ENCODE data around the gene EFNA1.

Gene EFNA1

DNA sequence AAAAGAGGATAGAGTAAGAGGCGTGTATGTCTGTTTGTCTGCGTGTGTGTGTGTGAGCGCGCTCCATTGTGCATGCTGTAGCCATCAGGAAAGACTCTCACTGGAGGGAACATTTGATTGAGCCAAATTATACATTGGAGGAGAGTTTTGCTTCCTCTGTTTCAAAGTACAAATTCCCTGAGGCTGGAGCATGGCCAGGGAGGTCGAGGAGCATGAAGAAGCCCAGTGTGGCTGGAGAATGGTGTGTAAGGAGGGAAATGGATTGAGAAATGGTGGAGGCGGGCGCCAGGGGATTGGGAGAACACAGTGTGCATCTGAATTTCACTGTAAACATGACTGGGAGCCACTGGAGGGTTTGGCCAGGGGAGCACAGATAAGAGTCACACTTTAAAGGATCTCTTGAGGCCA is 22.1 kb upstream of the EFNA1 start:
- DNase-seq (ENCODE audit: extremely low spot score), result no peak
- ChIA-PET CTCF (interaction anchor here (1.4 kb wide), 1 partner anchor 88 kb away, joined by 3 read pairs; no protein-coding TSS in a partner anchor), POLR2A (interaction anchor here (1.2 kb wide), 1 partner anchor 67 kb away, joined by 4 read pairs; no protein-coding TSS in a partner anchor)
- TF ChIP-seq ELF4 (IDR thresholded peaks at IDR 0.05), result no peak
- TF ChIP-seq SUZ12 (IDR thresholded peaks at IDR 0.05), result no peak
- TF ChIP-seq ARNT (IDR thresholded peaks at IDR 0.05), result no peak
- no peak for TF ChIP-seq TARDBP (IDR thresholded peaks at IDR 0.05)
- TF ChIP-seq HDGF (IDR thresholded peaks at IDR 0.05; ENCODE audit: borderline replicate concordance), result no peak
- TF ChIP-seq L3MBTL2 (conservative IDR thresholded peaks at IDR 0.05), result no peak

DNA sequence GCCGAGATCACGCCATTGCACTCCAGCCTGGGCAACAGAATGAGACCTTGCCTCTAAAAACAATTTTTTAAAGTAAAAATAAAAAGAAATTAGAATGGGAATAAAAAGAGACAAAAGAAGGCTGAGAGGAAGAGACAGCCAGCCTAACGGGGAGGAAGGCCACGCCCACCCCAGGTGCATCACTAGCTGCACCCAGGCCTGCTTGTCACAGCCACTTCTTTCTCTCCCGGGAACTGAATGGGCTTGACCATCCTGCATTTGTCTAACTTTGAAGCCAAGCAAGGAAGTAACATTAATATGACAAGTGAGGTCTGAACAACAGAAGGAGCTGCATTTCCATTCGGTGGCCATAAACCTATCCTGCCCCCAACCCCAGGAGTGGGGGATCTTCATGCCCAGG is 20.8 kb upstream of the EFNA1 start:
- ChIA-PET CTCF (interaction anchor here (0.8 kb wide), 1 partner anchor 16 kb away, joined by 3 read pairs; no protein-coding TSS in a partner anchor), POLR2A (interaction anchor here (1.2 to 1.3 kb wide), 2 partner anchors 22 to 30 kb away, joined by 3 read pairs; no protein-coding TSS in a partner anchor)
- TF ChIP-seq SP1 (IDR thresholded peaks at IDR 0.05) (no peak), NFRKB (IDR thresholded peaks at IDR 0.05) (no peak), HDGF (IDR thresholded peaks at IDR 0.05; ENCODE audit: borderline replicate concordance) (no peak), BHLHE40 (IDR thresholded peaks at IDR 0.05; ENCODE audit: borderline replicate concordance) (no peak), ELF4 (IDR thresholded peaks at IDR 0.05) (no peak), FOXA1 (IDR thresholded peaks at IDR 0.05) (no peak), TARDBP (IDR thresholded peaks at IDR 0.05) (no peak), ARNT (IDR thresholded peaks at IDR 0.05) (no peak), FOXK2 (IDR thresholded peaks at IDR 0.05) (no peak), L3MBTL2 (conservative IDR thresholded peaks at IDR 0.05) (no peak), SUZ12 (IDR thresholded peaks at IDR 0.05) (no peak), ZNF384 (IDR thresholded peaks at IDR 0.05) (no peak), FOXM1 (IDR thresholded peaks at IDR 0.05; ENCODE audit: borderline replicate concordance) (no peak), CTBP1 (IDR thresholded peaks at IDR 0.05; ENCODE audit: borderline replicate concordance) (no peak), LEF1 (IDR thresholded peaks at IDR 0.05; ENCODE audit: borderline replicate concordance) (no peak)
- TF ChIP-seq, protein P1, sequence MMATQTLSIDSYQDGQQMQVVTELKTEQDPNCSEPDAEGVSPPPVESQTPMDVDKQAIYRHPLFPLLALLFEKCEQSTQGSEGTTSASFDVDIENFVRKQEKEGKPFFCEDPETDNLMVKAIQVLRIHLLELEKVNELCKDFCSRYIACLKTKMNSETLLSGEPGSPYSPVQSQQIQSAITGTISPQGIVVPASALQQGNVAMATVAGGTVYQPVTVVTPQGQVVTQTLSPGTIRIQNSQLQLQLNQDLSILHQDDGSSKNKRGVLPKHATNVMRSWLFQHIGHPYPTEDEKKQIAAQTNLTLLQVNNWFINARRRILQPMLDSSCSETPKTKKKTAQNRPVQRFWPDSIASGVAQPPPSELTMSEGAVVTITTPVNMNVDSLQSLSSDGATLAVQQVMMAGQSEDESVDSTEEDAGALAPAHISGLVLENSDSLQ (IDR thresholded peaks at IDR 0.05), result no peak
- DNase-seq (ENCODE audit: extremely low spot score), result no peak

DNA sequence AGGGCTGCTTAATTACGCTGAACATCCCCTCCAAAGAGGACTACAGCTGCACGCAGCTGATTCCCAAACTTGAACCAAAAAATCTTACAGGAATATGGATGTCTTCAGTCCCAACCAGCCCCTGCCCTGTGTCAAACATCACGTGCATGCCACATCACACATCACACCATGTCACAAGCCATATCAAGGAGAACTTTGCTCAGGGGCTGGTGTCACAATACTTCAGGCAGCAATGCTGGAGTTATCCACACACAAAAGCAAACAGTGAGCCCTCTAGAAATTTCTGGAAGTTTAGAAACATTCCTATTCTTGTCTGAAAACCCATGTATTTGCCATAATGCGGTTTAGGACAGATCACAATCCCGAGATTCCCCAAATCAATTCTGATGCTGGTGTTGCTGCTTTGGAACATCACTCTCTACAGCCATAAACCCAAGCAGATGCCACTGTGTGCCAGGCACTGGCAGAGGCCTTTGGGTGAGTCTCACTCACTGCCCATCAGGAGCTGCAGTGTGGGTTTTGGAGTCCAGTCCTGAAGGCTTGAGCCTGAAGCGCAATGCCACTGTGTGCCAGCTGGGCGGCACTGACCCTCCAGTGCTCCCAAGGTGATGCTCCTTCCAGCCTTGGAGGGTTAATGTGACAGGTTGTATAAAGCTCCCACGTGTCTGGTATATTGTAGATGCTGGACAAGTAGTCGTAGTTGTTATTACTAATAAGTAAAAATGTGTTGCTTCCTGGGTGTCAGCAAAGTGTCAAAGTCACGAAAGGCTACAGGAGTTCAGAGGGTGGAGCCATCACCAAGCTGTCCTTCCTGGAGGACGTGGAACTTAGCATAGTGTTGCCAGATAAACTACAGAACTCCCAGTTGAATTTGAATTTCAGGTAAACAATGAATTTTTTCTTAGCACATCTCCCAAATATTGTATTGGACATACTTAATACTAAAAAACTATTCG is 20.1 kb upstream of the EFNA1 start:
- TF ChIP-seq CTBP1 (IDR thresholded peaks at IDR 0.05; ENCODE audit: borderline replicate concordance), result no peak
- no peak for TF ChIP-seq FOXA1 (IDR thresholded peaks at IDR 0.05)
- TF ChIP-seq, protein P1 (IDR thresholded peaks at IDR 0.05), result no peak
- no peak for TF ChIP-seq ZNF384 (IDR thresholded peaks at IDR 0.05)
- TF ChIP-seq NFRKB (IDR thresholded peaks at IDR 0.05), result no peak
- no peak for TF ChIP-seq BHLHE40 (IDR thresholded peaks at IDR 0.05; ENCODE audit: borderline replicate concordance)
- no peak for TF ChIP-seq HDGF (IDR thresholded peaks at IDR 0.05; ENCODE audit: borderline replicate concordance)
- no peak for TF ChIP-seq FOXK2 (IDR thresholded peaks at IDR 0.05)
- TF ChIP-seq SP1 (IDR thresholded peaks at IDR 0.05), result no peak
- no peak for TF ChIP-seq ELF4 (IDR thresholded peaks at IDR 0.05)
- TF ChIP-seq TARDBP (IDR thresholded peaks at IDR 0.05), result no peak
- no peak for TF ChIP-seq FOXM1 (IDR thresholded peaks at IDR 0.05; ENCODE audit: borderline replicate concordance)
- no peak for TF ChIP-seq SUZ12 (IDR thresholded peaks at IDR 0.05)
- no peak for TF ChIP-seq L3MBTL2 (conservative IDR thresholded peaks at IDR 0.05)
- ChIA-PET POLR2A (interaction anchor here (1.0 to 1.3 kb wide), 3 partner anchors 19 to 30 kb away, joined by 3 read pairs; no protein-coding TSS in a partner anchor), CTCF (no interaction called here)
- DNase-seq (ENCODE audit: extremely low spot score), result no peak

DNA sequence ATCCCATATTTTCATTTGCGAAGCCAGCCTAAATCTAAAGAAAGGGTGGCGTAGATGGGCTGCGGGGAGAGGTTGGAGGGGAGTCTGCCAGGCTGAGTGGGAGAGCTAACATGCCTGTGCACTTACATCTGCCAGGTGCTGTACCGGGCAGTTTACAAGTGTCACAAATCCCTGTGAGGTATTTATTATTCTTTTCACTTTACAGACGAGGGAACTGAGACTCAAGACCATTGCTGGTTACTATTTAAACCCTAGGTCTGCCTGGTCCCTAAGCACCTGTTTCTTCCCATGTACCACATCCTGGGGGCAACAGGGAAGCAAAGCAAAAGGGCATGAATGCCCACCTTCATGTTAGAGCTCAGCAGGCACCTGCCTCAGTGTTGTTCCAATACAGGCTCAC is 19.4 kb upstream of the EFNA1 start:
- DNase-seq (ENCODE audit: extremely low spot score), result no peak
- POLR2A ChIA-PET, result interaction anchor here (1.0 to 1.3 kb wide), 3 partner anchors 19 to 29 kb away, joined by 3 read pairs; no protein-coding TSS in a partner anchor
- TF ChIP-seq NFRKB (IDR thresholded peaks at IDR 0.05) (no peak), FOXK2 (IDR thresholded peaks at IDR 0.05) (no peak), TARDBP (IDR thresholded peaks at IDR 0.05) (no peak), SP1 (IDR thresholded peaks at IDR 0.05) (no peak), FOXA1 (IDR thresholded peaks at IDR 0.05) (no peak), HDGF (IDR thresholded peaks at IDR 0.05; ENCODE audit: borderline replicate concordance) (no peak), BHLHE40 (IDR thresholded peaks at IDR 0.05; ENCODE audit: borderline replicate concordance) (no peak), ARNT (IDR thresholded peaks at IDR 0.05) (no peak), L3MBTL2 (conservative IDR thresholded peaks at IDR 0.05) (no peak), FOXM1 (IDR thresholded peaks at IDR 0.05; ENCODE audit: borderline replicate concordance) (no peak), ELF4 (IDR thresholded peaks at IDR 0.05) (no peak)
- TF ChIP-seq, protein P1 (IDR thresholded peaks at IDR 0.05), result no peak
- CTCF ChIA-PET, result no interaction called here

DNA sequence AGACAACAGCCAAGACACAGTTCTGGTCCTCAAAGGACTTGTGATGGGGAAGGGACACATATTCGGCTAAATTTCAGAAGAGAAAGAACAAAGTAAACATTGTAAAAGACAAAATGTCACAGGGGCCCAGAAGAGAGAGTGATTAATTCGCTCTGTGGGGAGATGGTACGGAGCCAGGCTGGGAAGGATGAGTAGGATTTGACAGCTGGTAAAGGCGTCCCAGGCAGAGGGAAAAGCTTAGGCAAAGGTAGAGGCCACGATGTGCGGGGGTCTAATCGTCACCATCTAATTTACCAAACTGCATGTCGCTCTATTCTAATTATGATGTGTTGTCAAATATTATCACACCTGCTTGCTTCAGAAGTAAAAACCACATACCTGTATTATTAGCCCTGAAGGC is 17.3 kb upstream of the EFNA1 start:
- no peak for DNase-seq (ENCODE audit: extremely low spot score)
- ChIA-PET CTCF (no interaction called here), POLR2A (no interaction called here)
- TF ChIP-seq NFRKB (IDR thresholded peaks at IDR 0.05), result no peak
- no peak for TF ChIP-seq HDGF (IDR thresholded peaks at IDR 0.05; ENCODE audit: borderline replicate concordance)
- no peak for TF ChIP-seq L3MBTL2 (conservative IDR thresholded peaks at IDR 0.05)
- TF ChIP-seq, protein P1 (IDR thresholded peaks at IDR 0.05), result 0 out of 2 replicates have a peak, but pooled peaks have one; percentile 12
- TF ChIP-seq CTBP1 (IDR thresholded peaks at IDR 0.05; ENCODE audit: borderline replicate concordance), result no peak
- no peak for TF ChIP-seq ARNT (IDR thresholded peaks at IDR 0.05)
